ENCODE results near the gene KIF18A. TPM values are rescaled to one million over a fixed set of nuclear protein-coding genes. Genes with fewer than 3 reads are reported as not detected.

Gene KIF18A
- 12.5 to 15.6 TPM (median 14.7 TPM) in 3 replicates for total RNA-seq

GRCh38 chr11:28107750-28108618 is at the start of gene KIF18A, which contains the start of gene METTL15:
TSS of gene KIF18A (minus strand) at chr11:28108156. CDS start at chr11:28097947, 10,209 bp downstream.
TSS of gene METTL15 (plus strand) at chr11:28108388. CDS start at chr11:28113335, 4,947 bp downstream.
- TF ChIP-seq CTCF (IDR thresholded peaks at IDR 0.05; ENCODE audit: unreplicated experiment) = no peak
- peaks cover 7% of the 10 kb centered on the region for H3K36me3 Mint-ChIP-seq
- peak within 1 kb of the TSS; percentile 100 for H3K27ac Mint-ChIP-seq
- H3K9me3 Mint-ChIP-seq = no peaks in the 10 kb centered on the region
- H3K4me3 Mint-ChIP-seq = peak within 1 kb of the TSS; percentile 97
- peaks cover 45% of the 10 kb centered on the region for H3K4me1 Mint-ChIP-seq
- no peaks in the 10 kb centered on the region for H3K27me3 Mint-ChIP-seq (ENCODE audit: low read depth)
- peak; percentile 99 to 100 for DNase-seq (ENCODE audit: low spot score in 2 of 2, unreplicated experiment in 2 of 2)

GRCh38 chr11:28153586-28153985 is 45.6 kb upstream of the KIF18A start:
- peaks cover 3% of the 10 kb centered on the region for H3K4me1 Mint-ChIP-seq
- no peak overlapping the region for H3K4me3 Mint-ChIP-seq
- no peak overlapping the region for H3K27ac Mint-ChIP-seq
- DNase-seq (ENCODE audit: low spot score in 2 of 2, unreplicated experiment in 2 of 2) = no peak
- peaks cover 19% of the 10 kb centered on the region for H3K36me3 Mint-ChIP-seq
- H3K9me3 Mint-ChIP-seq = peaks cover 9% of the 10 kb centered on the region
- no peak for TF ChIP-seq CTCF (IDR thresholded peaks at IDR 0.05; ENCODE audit: unreplicated experiment)
- H3K27me3 Mint-ChIP-seq (ENCODE audit: low read depth) = no peaks in the 10 kb centered on the region

GRCh38 chr11:28152743-28153142 is 44.8 kb upstream of the KIF18A start:
- no peak overlapping the region for H3K27ac Mint-ChIP-seq
- H3K4me3 Mint-ChIP-seq = no peak overlapping the region
- no peaks in the 10 kb centered on the region for H3K27me3 Mint-ChIP-seq (ENCODE audit: low read depth)
- no peak for TF ChIP-seq CTCF (IDR thresholded peaks at IDR 0.05; ENCODE audit: unreplicated experiment)
- H3K9me3 Mint-ChIP-seq = peaks cover 4% of the 10 kb centered on the region
- H3K4me1 Mint-ChIP-seq = peaks cover 3% of the 10 kb centered on the region
- H3K36me3 Mint-ChIP-seq = peaks cover 10% of the 10 kb centered on the region
- DNase-seq (ENCODE audit: low spot score in 2 of 2, unreplicated experiment in 2 of 2) = no peak

- Mint-ChIP-seq H3K4me1 (peaks cover 9% of the 10 kb centered on the region), H3K36me3 (peaks cover 12% of the 10 kb centered on the region), H3K27ac (no peak overlapping the region), H3K4me3 (no peak overlapping the region), H3K9me3 (peaks cover 12% of the 10 kb centered on the region), H3K27me3 (ENCODE audit: low read depth) (no peaks in the 10 kb centered on the region)
- DNase-seq (ENCODE audit: low spot score in 2 of 2, unreplicated experiment in 2 of 2) = no peak
- no peak for TF ChIP-seq CTCF (IDR thresholded peaks at IDR 0.05; ENCODE audit: unreplicated experiment)
Measured at GRCh38 chr11:28146123-28146751, 38.3 kb upstream of the KIF18A start.

- no peak for TF ChIP-seq CTCF (IDR thresholded peaks at IDR 0.05; ENCODE audit: unreplicated experiment)
- peaks cover 25% of the 10 kb centered on the region for H3K36me3 Mint-ChIP-seq
- H3K4me1 Mint-ChIP-seq = peaks cover 6% of the 10 kb centered on the region
- no peak overlapping the region for H3K27ac Mint-ChIP-seq
- DNase-seq (ENCODE audit: low spot score in 2 of 2, unreplicated experiment in 2 of 2) = no peak
- peaks cover 22% of the 10 kb centered on the region for H3K9me3 Mint-ChIP-seq
- H3K27me3 Mint-ChIP-seq (ENCODE audit: low read depth) = no peaks in the 10 kb centered on the region
- H3K4me3 Mint-ChIP-seq = no peak overlapping the region
Measured at GRCh38 chr11:28144808-28145207, 36.9 kb upstream of the KIF18A start.

Measured in mesothelial cell of epicardium (in vitro differentiated cells).